H1 (cell line): ENCODE results near the gene NKD2. TPM values are rescaled to one million over a fixed set of nuclear protein-coding genes. Genes with fewer than 3 reads are reported as not detected.

ENCODE experiments used
- CTCF ChIA-PET: fragments of 300-600 bp; sonication (Branson Sonifier 250); formaldehyde crosslinking; loops from one replicate; lab custom pipeline; 2021; ENCODE audit not compliant: partially characterized antibody; lab: Charles Lee
- POLR2A ChIA-PET: fragments of 300-600 bp; sonication (Branson Sonifier 250); formaldehyde crosslinking; loops from one replicate; lab custom pipeline; 2021; ENCODE audit warnings: inconsistent platforms; ENCODE audit not compliant: partially characterized antibody; lab: Charles Lee
- DNase-seq, 2 experiments: peaks; one replicate each; pipeline versions ENCODE4 v3.0.0 to v3.0.0-alpha.2; 2010 to 2022; ENCODE audit warnings: low spot score in 2 of 2, low read depth in 1 of 2, mixed read lengths in 1 of 2
- FAIRE-seq: peaks from 2 replicates; lab custom pipeline; 2011; peaks lifted over from hg19 to GRCh38; lab: Jason Lieb, UNC
- H2AFZ ChIP-seq: 2 replicates; pipeline ENCODE4 v1.8.1; 2012; ENCODE audit warnings: low read length, inconsistent platforms
- H2AK5ac ChIP-seq: 2 replicates; pipeline ENCODE4 v1.6.1; 2013; ENCODE audit warnings: low read depth, low read length
- H2BK120ac ChIP-seq: replicated peaks from 2 replicates; pipeline ENCODE3; 2013; ENCODE audit warnings: low read depth, low read length, inconsistent platforms
- H2BK12ac ChIP-seq: 2 replicates; pipeline ENCODE4 v1.6.1; 2013; ENCODE audit warnings: low read depth, low read length
- H2BK15ac ChIP-seq: 2 replicates; pipeline ENCODE4 v1.6.1; 2013; ENCODE audit warnings: low read length
- H2BK20ac ChIP-seq: 2 replicates; pipeline ENCODE4 v1.6.1; 2013; ENCODE audit warnings: low read length
- H2BK5ac ChIP-seq: 2 replicates; pipeline ENCODE4 v1.6.1; 2013; ENCODE audit warnings: low read depth, low read length
- H3K14ac ChIP-seq: 2 replicates; pipeline ENCODE4 v1.6.1; 2013; ENCODE audit warnings: inconsistent platforms; ENCODE audit not compliant: insufficient read length
- H3K18ac ChIP-seq: 2 replicates; pipeline ENCODE4 v1.6.1; 2013; ENCODE audit warnings: low read length; ENCODE audit errors: extremely low read depth
- H3K23ac ChIP-seq: 2 replicates; pipeline ENCODE4 v1.6.1; 2013; ENCODE audit warnings: inconsistent platforms; ENCODE audit not compliant: insufficient read length
- H3K23me2 ChIP-seq: 2 replicates; pipeline ENCODE4 v1.6.1; 2013; ENCODE audit warnings: low read depth, low read length
- H3K27ac ChIP-seq: 2 replicates; pipeline ENCODE4 v1.6.1; 2011; ENCODE audit warnings: low read depth, low read length, inconsistent platforms
- H3K27me3 ChIP-seq, 4 experiments: replicated peaks in 1 of 4; 1 replicate in 1 of 4; 2 replicates in 3 of 4; pipeline versions ENCODE4 v1.6.1 to v1.8.1; 2011 to 2013; ENCODE audit warnings: low read length in 3 of 4, mild to moderate bottlenecking in 3 of 4, inconsistent platforms in 2 of 4, mixed read lengths in 2 of 4, moderate library complexity in 1 of 4; ENCODE audit not compliant: control insufficient read depth in 3 of 4, insufficient read depth in 3 of 4; ENCODE audit errors: extremely low read depth in 1 of 4
- H3K36me3 ChIP-seq, 4 experiments: 2 replicates each; pipeline versions ENCODE4 v1.6.1 to v1.8.1; 2011 to 2013; ENCODE audit warnings: mild to moderate bottlenecking in 4 of 4, low read length in 3 of 4, moderate library complexity in 2 of 4, control low read depth in 1 of 4, inconsistent platforms in 1 of 4; ENCODE audit not compliant: insufficient read depth in 4 of 4, control insufficient read depth in 2 of 4
- H3K4ac ChIP-seq: replicated peaks from 2 replicates; pipeline ENCODE3; 2013; ENCODE audit warnings: low read length, low read depth, mixed read lengths, inconsistent platforms; ENCODE audit not compliant: insufficient read length
- H3K4me1 ChIP-seq, 4 experiments: replicated peaks in 1 of 4; 1 replicate in 1 of 4; 2 replicates in 3 of 4; pipeline versions ENCODE4 v1.6.1 to v1.8.1; 2011 to 2013; ENCODE audit warnings: low read length in 3 of 4, inconsistent platforms in 2 of 4, mixed read lengths in 1 of 4; ENCODE audit not compliant: insufficient read depth in 4 of 4, control insufficient read depth in 3 of 4
- H3K4me2 ChIP-seq, 2 experiments: 2 replicates each; pipeline versions ENCODE4 v1.6.1 to v1.8.1; 2011 to 2013; ENCODE audit warnings: low read depth in 2 of 2, low read length in 2 of 2, control low read depth in 1 of 2, inconsistent platforms in 1 of 2, mild to moderate bottlenecking in 1 of 2; ENCODE audit not compliant: insufficient read depth in 1 of 2
- H3K4me3 ChIP-seq, 4 experiments: fragments of 200-600, 300-600 bp in 1 of 4; sonication (generic), shearing (Covaris generic), sonication (Bioruptor Twin) in 1 of 4; 2 replicates each; pipeline versions ENCODE4 v1.5.1 to v1.8.1; 2011 to 2016; ENCODE audit warnings: low read length in 4 of 4, low read depth in 3 of 4, control low read depth in 2 of 4, inconsistent platforms in 2 of 4, mild to moderate bottlenecking in 2 of 4, mixed read lengths in 1 of 4, moderate library complexity in 1 of 4; ENCODE audit not compliant: insufficient read depth in 2 of 4; ENCODE audit errors: extremely low read depth in 1 of 4
- H3K56ac ChIP-seq: replicated peaks from 2 replicates; pipeline ENCODE3; 2013; ENCODE audit warnings: low read depth, mild to moderate bottlenecking, mixed read lengths, low read length, inconsistent platforms; ENCODE audit not compliant: insufficient read length
- H3K79me1 ChIP-seq: 2 replicates; pipeline ENCODE4 v1.6.1; 2013; ENCODE audit warnings: low read depth, low read length, control low read depth
- H3K79me2 ChIP-seq, 2 experiments: 2 replicates each; pipeline versions ENCODE4 v1.6.1 to v1.8.1; 2012 to 2013; ENCODE audit warnings: low read length in 2 of 2, mild to moderate bottlenecking in 2 of 2, inconsistent platforms in 1 of 2; ENCODE audit not compliant: insufficient read depth in 2 of 2, control insufficient read depth in 1 of 2
- H3K9ac ChIP-seq, 4 experiments: replicated peaks in 1 of 4; 1 replicate in 1 of 4; 2 replicates in 3 of 4; pipeline versions ENCODE4 v1.6.1 to v1.8.1; 2011 to 2013; ENCODE audit warnings: low read depth in 3 of 4, low read length in 3 of 4, control low read depth in 2 of 4, mild to moderate bottlenecking in 2 of 4, moderate library complexity in 2 of 4, inconsistent platforms in 1 of 4; ENCODE audit errors: extremely low read depth in 1 of 4
- H3K9me3 ChIP-seq, 2 experiments: 2 replicates each; pipeline versions ENCODE4 v1.6.1 to v1.8.1; 2012 to 2013; ENCODE audit warnings: mild to moderate bottlenecking in 2 of 2, moderate library complexity in 2 of 2, control low read depth in 1 of 2, inconsistent platforms in 1 of 2, low read depth in 1 of 2, low read length in 1 of 2, mixed read lengths in 1 of 2; ENCODE audit not compliant: insufficient read depth in 2 of 2
- H4K20me1 ChIP-seq, 2 experiments: replicated peaks in 1 of 2; 2 replicates each; pipeline versions ENCODE3 to v1.8.1; 2011 to 2013; ENCODE audit warnings: inconsistent platforms in 2 of 2, low read length in 2 of 2, mild to moderate bottlenecking in 1 of 2; ENCODE audit not compliant: insufficient read depth in 2 of 2, control insufficient read depth in 1 of 2
- H4K5ac ChIP-seq: 2 replicates; pipeline ENCODE4 v1.6.1; 2013; ENCODE audit warnings: low read length, low read depth, mixed read lengths, inconsistent platforms; ENCODE audit not compliant: insufficient read length
- H4K8ac ChIP-seq: 2 replicates; pipeline ENCODE4 v1.8.0; 2013; ENCODE audit warnings: mild to moderate bottlenecking, moderate library complexity, low read length, inconsistent platforms; ENCODE audit not compliant: insufficient read depth; ENCODE audit errors: extremely low read depth
- H4K91ac ChIP-seq: replicated peaks from 2 replicates; pipeline ENCODE3; 2013; ENCODE audit warnings: low read length, mixed read lengths, inconsistent platforms; ENCODE audit not compliant: insufficient read length
- ATF2 ChIP-seq: IDR thresholded peaks from 2 replicates; pipeline ENCODE4 v1.6.1; 2012; ENCODE audit warnings: low read length, inconsistent platforms
- BRCA1 ChIP-seq: IDR thresholded peaks from 2 replicates; pipeline ENCODE4 v1.6.1; 2012; ENCODE audit warnings: low read depth, low read length, improper control_type of control experiment
- FOSL1 ChIP-seq: IDR thresholded peaks from 2 replicates; pipeline ENCODE4 v1.6.1; 2011; ENCODE audit warnings: mild to moderate bottlenecking, low read depth, low read length, moderate library complexity; ENCODE audit not compliant: insufficient read depth
- TBP ChIP-seq: IDR thresholded peaks from 2 replicates; pipeline ENCODE4 v1.6.1; 2011; ENCODE audit warnings: low read depth, low read length, improper control_type of control experiment
- YY1 ChIP-seq: IDR thresholded peaks from 2 replicates; pipeline ENCODE4 v1.6.1; 2011; ENCODE audit warnings: low read depth, mild to moderate bottlenecking, low read length
- WGBS, 2 experiments: shearing (Covaris generic) in 1 of 2; methylation state at CpG; one replicate each; pipeline versions ENCODE4 v1.1.6 to v1.1.7; 2013 to 2015; ENCODE audit warnings: low lambda C conversion rate in 2 of 2, mixed read lengths in 2 of 2, inconsistent platforms in 1 of 2, low coverage in 1 of 2, missing lambda C conversion rate in 1 of 2; ENCODE audit not compliant: insufficient replicate concordance in 2 of 2, insufficient coverage in 1 of 2, insufficient read length in 1 of 2; ENCODE audit errors: extremely low coverage in 1 of 2, missing lambda C conversion rate in 1 of 2; 5-methylcytosine and 5-hydroxymethylcytosine counted together
- polyA plus RNA-seq, 7 experiments: library from polyadenylated mRNA; depleted of rRNA in 3 of 7; stranded (reverse) in 5 of 7; unstranded in 2 of 7; fragments of >200 nt in 5 of 7; fragments of 200-250 nt in 2 of 7; gene quantifications; 1 replicate in 5 of 7; 2 replicates in 1 of 7; 4 replicates in 1 of 7; pipeline versions ENCODE4 v1.2.1 to v1.2.3, GENCODE V29; 2011 to 2013; ENCODE audit warnings: missing spikeins in 2 of 7, mixed read lengths in 2 of 7
- total RNA-seq: library from RNA; stranded (reverse); fragmentation: NEBNext Ultra II Directional; extraction: Animal tissue kit (Norgen Biotek cat#: 25700); gene quantifications from 2 replicates; pipeline ENCODE4 v1.2.1, GENCODE V29; 2021

The NKD2 gene
- total and polyA plus RNA-seq, 2 of the 8 experiments (the other 6 are each of a cell fraction or from before 2014, with no cell fraction given) = 5.5 to 7.9 TPM

GRCh38 chr5:965604-966344 lies 42.8 kb upstream of the NKD2 start:
- no peak overlapping the region for H2BK5ac ChIP-seq

More at GRCh38 chr5:965604-966344, 42.8 kb upstream of the NKD2 start:
- Histone ChIP-seq H3K27ac (no peak overlapping the region), H3K23ac (no peak overlapping the region), H2BK20ac (no peak overlapping the region), H3K4ac (no peak overlapping the region), H3K9me3 (no peaks in the 10 kb centered on the region), H4K8ac (no peak overlapping the region), H3K56ac (no peak overlapping the region), H3K23me2 (no peaks in the 10 kb centered on the region), H2BK120ac (no peak overlapping the region), H3K9ac (no peak overlapping the region), H4K20me1 (no peaks in the 10 kb centered on the region), H3K4me1 (no peaks in the 10 kb centered on the region), H2AK5ac (no peak overlapping the region), H3K79me2 (no peaks in the 10 kb centered on the region), H2AFZ (no peak overlapping the region), H3K4me2 (no peak overlapping the region), H3K4me3 (no peak overlapping the region), H3K18ac (no peak overlapping the region), H3K79me1 (no peaks in the 10 kb centered on the region), H4K5ac (no peak overlapping the region), H3K27me3 (no peaks in the 10 kb centered on the region), H2BK15ac (no peak overlapping the region), H3K14ac (no peak overlapping the region), H3K36me3 (no peaks in the 10 kb centered on the region), H2BK12ac (no peak overlapping the region), H4K91ac (no peak overlapping the region)
- WGBS, 2 experiments = 92% methylated on average over 27 of the region's 32 CpGs; no CpG with 5 or more reads in 1 of the 2 experiments
- no peak for FAIRE-seq
- ChIA-PET CTCF (interaction anchor here (0.6 to 1.9 kb wide), 15 partner anchors 8 to 203 kb away, joined by 3 to 7 read pairs (median 4); partner anchors contain the start of gene NKD2), POLR2A (interaction anchor here (0.6 kb wide), 1 partner anchor 140 kb away, joined by 3 read pairs; no protein-coding TSS in a partner anchor)
- TF ChIP-seq TBP = no peak
- TF ChIP-seq FOSL1 = no peak
- no peak for TF ChIP-seq BRCA1
- no peak for TF ChIP-seq ATF2
- TF ChIP-seq YY1 = no peak
- no peak for DNase-seq
